Amygdala (tissue), 56 donors: ENCODE measurements around the gene SLCO2A1.

ENCODE experiments used
- DNase-seq, 56 donors: peaks; one replicate each; lab custom pipeline; 2025; lab: John Stamatoyannopoulos, UW

Gene SLCO2A1

GRCh38 chr3:133986311-133986710 lies 43.4 kb downstream of the SLCO2A1 start:
- no peak for DNase-seq

- DNase-seq, result no peak
Observed at GRCh38 chr3:133984975-133985374, 44.8 kb downstream of the SLCO2A1 start.

DNA sequence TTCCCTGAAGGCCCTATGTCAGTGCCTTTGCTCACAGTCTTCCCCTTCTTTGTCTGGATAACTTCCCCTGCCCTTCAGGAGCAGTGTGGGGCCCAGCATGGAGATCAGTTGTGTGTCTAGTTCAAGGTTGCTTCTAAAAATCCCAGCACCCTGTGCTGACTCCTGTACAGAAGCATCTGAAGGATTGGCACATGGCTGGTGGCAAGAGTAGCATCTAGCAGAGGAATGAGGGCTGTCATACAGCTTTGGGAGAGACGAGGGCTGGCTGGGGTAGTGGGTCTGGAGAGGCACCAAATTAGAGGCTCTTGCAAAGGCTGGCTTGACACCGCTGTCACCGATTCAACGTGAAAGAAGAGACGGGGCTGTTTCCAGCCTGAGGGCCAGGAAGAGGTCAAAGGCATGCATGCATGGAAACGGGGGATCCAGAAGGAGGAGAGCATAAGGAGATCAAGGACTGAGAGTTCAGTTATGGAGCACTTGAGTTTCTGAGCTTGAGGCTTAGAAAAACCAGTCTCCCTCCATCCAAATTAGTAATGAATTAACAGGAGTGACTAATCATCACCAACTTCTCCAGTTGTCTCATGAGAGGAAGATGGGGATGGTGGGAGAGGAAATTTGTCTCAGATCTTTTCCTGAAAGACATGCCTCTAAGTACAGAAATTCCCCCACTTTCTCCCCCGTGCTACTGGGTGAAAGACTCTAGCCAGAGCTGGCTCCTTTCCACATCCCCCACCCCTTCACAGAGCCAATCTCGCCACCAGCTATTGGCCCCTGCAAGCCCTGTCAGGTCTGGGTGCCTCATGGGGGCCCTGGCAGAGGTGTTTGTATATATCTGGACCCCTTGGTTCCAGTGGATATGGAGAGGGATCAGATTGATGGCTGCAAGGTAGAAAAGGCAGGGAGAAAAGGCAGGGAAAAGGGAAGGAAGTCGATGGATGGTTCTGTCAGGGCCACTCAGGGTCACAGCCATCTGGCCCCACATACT lies 45.9 kb downstream of the SLCO2A1 start:
- no peak for DNase-seq

DNA sequence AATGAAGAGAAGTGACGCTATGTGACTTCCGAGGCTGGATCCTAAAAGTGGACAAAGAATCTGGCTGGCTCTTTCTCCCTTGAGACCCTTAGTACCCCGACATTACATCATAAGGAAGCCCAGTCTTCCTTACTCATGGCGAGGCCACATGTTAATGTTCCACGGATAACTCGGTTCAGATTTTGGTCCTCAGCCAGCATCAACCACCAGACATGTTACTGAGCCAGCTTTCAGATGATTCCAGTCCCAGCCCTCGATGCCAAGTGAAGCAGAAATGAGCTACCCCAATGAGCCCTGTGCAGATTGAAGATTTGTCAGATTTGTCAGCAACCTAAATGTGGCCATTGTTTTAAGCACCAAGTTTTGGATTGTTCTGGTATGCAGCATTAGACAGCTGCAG lies 46.6 kb downstream of the SLCO2A1 start:
- DNase-seq, result no peak

DNA sequence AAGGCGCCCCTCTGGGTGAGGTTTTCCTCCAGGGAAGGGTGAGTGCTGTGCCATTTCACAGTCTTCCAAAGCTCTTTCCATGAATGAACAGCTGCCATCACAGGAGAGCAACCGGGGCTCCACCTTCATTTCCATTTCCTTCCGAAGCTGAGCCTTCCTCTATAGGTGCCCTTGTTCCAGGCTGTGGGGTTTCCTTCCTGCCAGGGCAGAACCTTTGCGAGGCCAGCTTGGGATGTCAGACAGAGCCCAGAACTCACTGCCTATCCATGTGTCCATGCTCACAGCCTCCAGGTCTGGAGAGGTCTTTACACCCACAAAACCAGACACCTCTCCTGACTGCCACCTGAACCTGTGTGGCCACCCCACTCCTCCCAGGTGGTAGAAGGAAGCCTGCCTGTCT lies 49.2 kb downstream of the SLCO2A1 start:
- DNase-seq, result no peak

- DNase-seq, result no peak
Observed at GRCh38 chr3:133980035-133980434, 49.7 kb downstream of the SLCO2A1 start.

- DNase-seq, result no peak
Observed at GRCh38 chr3:133979553-133979952, 50.2 kb downstream of the SLCO2A1 start.

GRCh38 chr3:133977568-133977967 lies 52.2 kb downstream of the SLCO2A1 start:
- no peak for DNase-seq

DNA sequence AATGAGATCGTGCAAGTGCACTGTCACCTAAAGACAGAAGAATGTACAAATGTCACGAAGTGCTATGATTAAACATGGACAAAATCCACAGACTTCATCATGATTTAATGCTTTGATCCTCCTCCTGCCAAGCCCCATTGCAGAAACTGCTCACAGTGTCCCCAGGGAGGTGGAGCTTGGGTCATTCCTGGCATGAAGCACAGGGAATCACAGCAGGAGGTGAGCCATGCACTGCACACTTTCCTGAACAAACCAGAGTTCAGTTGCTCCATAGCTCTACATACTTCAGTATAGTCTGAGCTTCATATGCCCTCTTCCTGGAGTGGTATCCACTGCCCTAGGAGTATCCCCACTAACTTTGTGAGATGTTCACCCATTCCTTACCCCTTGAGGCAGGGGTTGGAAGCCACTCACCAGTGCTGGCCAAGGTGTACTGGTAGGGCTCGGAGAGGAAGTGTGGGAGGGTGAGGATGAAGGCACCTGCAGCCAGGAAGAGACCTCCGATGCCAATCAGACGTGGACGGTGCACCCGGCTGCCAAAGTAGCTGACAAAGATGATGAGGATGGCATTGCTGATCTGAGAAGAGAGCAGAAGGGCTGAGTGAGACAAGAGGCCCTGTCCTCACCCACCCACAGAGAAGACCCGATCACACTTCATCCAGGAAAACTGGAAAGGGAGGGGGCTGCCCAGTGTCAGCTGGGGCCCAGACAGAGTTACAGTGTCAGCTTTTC lies 56.3 kb downstream of the SLCO2A1 start:
- DNase-seq, result no peak

DNA sequence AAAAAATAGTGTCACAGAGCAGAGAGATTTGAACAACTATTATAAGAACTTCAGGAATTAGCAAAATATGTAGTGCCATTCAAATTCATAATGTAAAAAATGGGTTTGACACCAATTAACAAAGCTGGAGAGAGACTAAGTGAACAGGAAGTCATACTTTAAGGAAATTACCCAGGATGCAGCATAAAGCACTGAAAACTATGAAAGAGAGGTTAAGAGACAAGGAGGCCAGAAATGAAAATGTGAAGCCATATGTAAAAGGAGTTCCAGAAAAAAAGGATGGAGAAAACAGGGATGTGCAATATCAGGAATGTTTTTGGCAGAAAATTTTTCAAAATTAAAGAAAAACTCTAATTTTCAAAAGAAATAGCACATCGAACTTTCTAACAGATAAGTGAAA lies 57.6 kb downstream of the SLCO2A1 start:
- DNase-seq, result no peak

DNA sequence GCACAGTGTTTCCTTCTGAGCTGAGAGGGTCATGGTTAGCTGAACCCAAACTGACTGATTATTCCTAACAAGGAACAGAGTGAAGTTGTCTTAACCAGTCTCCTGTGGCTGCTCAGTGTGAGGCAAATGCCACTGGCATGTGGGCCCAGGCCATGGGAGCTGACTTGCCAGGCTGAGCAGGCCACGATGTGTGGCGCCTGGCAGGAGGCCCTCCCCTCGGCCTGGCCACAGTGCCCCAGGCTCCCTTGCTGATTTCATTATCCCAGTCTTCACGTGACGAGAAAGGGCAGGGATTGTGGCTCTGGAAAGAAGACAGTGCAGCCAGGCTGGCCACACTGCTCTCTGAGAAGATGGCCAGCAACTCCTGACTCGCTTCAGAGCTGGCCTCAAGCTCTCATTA lies 58.8 kb downstream of the SLCO2A1 start:
- DNase-seq, result no peak

DNA sequence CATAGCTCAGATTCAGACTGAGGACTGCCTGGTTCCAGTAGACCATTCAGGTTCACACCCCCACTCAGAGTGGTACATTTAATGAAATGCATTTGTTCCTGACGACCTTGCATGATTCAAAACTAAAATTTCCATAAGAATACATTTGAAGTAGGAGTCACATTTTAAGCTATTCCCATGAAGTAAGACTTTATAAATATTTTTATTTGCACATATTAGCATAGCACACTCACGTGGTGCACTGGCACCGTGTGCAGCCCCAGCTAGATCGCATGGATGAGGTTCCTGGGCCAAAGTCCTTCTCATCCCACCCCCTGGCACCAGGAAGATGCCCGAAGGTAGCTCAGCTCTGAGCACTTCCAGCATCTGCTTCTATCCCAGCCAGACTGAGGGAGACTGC lies 59.4 kb downstream of the SLCO2A1 start:
- no peak for DNase-seq

DNA sequence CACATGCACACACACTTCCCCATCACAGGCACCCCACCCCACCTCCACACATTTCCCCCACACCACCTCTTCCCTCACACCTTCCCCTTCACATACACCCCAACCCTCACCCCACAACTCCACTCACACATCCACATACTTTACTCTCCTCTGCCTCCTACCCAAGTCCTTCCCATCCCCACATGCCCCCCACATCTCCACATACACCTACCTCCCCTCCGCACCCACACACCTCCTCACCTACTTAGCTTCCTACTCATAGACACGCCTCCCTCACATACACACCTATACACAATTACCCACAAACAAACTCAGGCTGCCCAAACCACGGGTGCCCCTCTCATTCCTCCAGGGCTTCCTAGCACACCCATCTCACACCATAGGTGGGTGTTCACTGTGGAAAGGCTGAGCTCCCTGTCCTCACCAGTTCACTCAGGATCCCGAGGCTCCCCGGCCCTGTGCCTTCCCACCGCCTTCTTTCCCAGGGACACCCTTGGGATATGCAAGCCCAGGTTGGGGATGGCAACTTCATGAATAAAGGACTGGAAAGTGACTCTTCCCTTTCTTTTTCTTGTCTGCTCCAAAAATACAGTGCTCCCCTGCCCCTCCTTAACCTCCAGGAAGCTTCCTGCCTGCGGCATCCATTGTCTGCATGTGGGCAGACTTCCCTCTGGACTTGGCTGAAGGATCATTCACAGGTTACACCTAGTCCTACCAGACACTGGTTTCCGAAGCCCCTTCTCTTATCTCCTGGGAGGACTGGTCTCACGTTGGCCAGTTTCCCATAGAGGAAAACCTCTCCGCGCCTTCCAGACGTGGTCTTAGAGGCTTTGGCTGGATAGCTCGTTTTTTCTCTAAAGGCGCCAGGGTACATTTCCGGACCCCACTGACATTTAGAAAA lies 61.5 kb downstream of the SLCO2A1 start:
- DNase-seq, result no peak

DNA sequence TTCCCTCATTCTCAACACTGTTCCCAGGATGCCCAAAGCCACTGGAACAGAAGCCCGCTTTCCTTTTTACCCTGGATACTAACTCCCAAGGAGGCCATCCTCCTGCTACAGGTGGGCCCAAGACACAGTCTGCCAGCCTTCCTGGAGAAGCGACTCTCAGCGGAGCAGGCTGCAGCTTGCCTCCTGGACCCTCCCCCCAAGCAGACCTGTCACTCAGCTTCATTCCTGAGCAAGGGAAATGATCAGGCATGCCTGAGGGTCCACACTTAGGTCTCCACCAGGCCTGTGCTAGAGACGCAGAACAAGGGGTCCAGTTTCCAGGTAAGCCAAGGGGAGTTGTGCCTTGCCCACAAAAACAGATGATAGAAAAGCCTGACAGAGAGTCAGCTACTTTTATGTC lies 62.8 kb downstream of the SLCO2A1 start:
- no peak for DNase-seq

DNA sequence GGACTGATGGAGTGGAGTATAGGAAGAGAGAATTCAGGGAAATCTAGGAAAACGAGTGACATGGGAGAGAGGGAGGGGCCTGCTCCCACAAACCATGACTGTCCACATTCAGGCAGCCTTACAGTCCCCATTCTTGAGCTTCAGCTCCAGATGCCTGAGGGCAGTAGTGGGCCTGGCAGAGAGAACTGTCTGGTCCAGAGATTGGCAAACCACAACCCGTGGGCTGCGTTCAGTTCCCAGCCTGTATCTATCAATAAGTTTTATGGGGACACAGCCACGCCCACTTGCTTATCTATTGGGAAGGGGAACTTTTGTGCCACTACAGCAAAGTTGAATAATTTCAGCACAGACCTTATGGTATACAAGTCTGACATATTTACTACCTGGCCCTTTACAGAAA lies 63.8 kb downstream of the SLCO2A1 start:
- DNase-seq, result no peak

GRCh38 chr3:133965013-133965570 lies 64.6 kb downstream of the SLCO2A1 start:
- no peak for DNase-seq

DNA sequence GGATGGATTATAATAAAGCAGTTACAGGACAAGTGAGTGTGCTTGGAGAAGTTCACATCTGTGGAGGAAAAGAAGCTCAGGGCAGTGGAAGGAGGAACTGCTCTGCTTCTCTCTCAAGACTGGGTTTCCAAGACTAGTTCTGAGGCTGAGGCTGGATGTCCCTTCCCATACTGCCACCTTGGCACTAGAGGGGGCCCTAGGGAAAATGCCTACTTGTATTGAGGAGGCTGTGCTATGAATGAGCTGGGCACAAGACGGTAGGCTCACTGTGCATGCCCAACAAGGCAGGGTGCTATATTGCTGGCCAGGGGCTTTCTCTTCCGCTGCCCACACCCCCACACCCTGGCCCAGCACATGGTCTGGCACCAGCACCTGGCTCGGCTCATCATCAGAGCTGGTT lies 65.2 kb downstream of the SLCO2A1 start:
- no peak for DNase-seq

DNA sequence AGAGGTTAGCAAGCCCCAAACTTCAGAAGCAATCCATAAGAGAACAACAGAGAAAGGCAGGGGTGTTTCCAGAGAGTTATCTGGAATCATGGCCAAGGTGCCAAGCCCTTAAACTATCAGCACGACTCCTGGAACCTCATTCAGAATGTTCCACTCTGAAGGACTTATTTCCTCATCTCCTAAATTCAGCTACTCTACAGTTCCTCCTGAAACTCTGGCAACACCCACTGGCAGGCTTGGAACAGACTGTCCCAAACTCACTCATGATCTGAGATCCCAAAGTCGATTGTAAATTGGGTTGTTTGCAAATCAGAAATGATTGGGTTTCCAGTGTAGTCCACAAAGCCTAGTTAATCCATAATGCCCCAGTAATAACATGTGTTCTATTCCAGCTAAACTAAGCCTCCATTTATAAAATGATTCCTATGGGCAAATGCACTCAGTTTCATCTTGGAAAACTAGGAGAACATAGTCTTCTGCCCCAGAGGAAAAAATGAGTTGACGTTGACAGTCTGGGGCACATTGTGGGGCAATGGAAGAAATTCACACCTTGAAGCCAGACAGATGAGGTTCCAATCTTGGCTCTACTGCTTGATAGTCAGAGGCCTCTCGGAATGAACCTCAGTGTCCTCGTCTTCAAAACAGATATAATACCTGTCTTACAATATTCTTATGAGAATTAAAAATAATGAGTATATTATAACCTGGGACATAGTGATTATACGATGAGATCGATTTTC lies 65.9 kb downstream of the SLCO2A1 start:
- no peak for DNase-seq

GRCh38 chr3:133962849-133963248 lies 66.9 kb downstream of the SLCO2A1 start:
- no peak for DNase-seq
